NCI-H187 (cell line): ENCODE measurements around the gene SYDE2.
A peak's percentile ranks its signal among the peaks of the same experiment; 100 is the strongest.
"Not testable (repeated sequence)": the region's sequence is repeated elsewhere in the genome, so short reads cannot be mapped to it uniquely, and the experiment has no call there.

Experiments used
- DNase-seq, 2 experiments: peaks; one replicate each; lab custom pipeline; 2025; lab: John Stamatoyannopoulos, UW

The SYDE2 gene

GRCh38 chr1:85200463-85201339 lies at the start of gene SYDE2:
Gene SYDE2, minus strand, starts transcription at chr1:85201016. Its CDS starts 20 bp downstream, at chr1:85200996.
- peak; percentile 36 to 60 for DNase-seq

- DNase-seq, result not testable (repeated sequence)
These were observed 48.2 kb upstream of the SYDE2 start for GRCh38 chr1:85249042-85249441.

- no peak for DNase-seq
These were observed 45.1 kb upstream of the SYDE2 start for GRCh38 chr1:85245891-85246290.

GRCh38 chr1:85245456-85245855 lies 44.6 kb upstream of the SYDE2 start:
- DNase-seq, result no peak

- DNase-seq, result no peak
These were observed 43.6 kb upstream of the SYDE2 start for GRCh38 chr1:85244271-85245061.

- no peak for DNase-seq
These were observed 42.6 kb upstream of the SYDE2 start for GRCh38 chr1:85243372-85243771.

GRCh38 chr1:85240643-85241042 lies 39.8 kb upstream of the SYDE2 start:
- DNase-seq, result no peak

GRCh38 chr1:85240174-85240601 lies 39.4 kb upstream of the SYDE2 start:
- DNase-seq, result no peak

- no peak for DNase-seq
These were observed 36.8 kb upstream of the SYDE2 start for GRCh38 chr1:85237613-85238012.

- no peak for DNase-seq
These were observed 29.6 kb upstream of the SYDE2 start for GRCh38 chr1:85230305-85230977.

GRCh38 chr1:85229574-85230097 lies 28.8 kb upstream of the SYDE2 start:
- DNase-seq, result peak; percentile 40 to 59

- DNase-seq, result no peak
These were observed 28.2 kb upstream of the SYDE2 start for GRCh38 chr1:85228972-85229371.

- DNase-seq, result no peak
These were observed 25.0 kb upstream of the SYDE2 start for GRCh38 chr1:85225624-85226380.

- DNase-seq, result peak; percentile 70 to 83
These were observed 24.2 kb upstream of the SYDE2 start for GRCh38 chr1:85224734-85225623.

- DNase-seq, result no peak
These were observed 23.5 kb upstream of the SYDE2 start for GRCh38 chr1:85224295-85224694.

GRCh38 chr1:85223334-85223733 lies 22.5 kb upstream of the SYDE2 start:
- DNase-seq, result no peak

GRCh38 chr1:85220756-85221201 lies 20.0 kb upstream of the SYDE2 start:
- no peak for DNase-seq

- no peak for DNase-seq
These were observed 19.2 kb upstream of the SYDE2 start for GRCh38 chr1:85219853-85220610.

GRCh38 chr1:85216697-85217096 lies 15.9 kb upstream of the SYDE2 start:
- no peak for DNase-seq

- no peak for DNase-seq
These were observed 13.8 kb upstream of the SYDE2 start for GRCh38 chr1:85214654-85215053.
